ENCODE data around the gene KRTAP12-4. TPM values are rescaled to one million over a fixed set of nuclear protein-coding genes. Genes with fewer than 3 reads are reported as not detected.
"Not testable (repeated sequence)": the region's sequence is repeated elsewhere in the genome, so short reads cannot be mapped to it uniquely, and the experiment has no call there.

KRTAP12-4 gene
- polyA plus RNA-seq, 1 donor from 2014 or later, result not detected

- not testable (repeated sequence) for H2AFZ ChIP-seq (ENCODE audit: low read depth, low read length); H3K36me3 ChIP-seq (ENCODE audit: insufficient read depth, low read length); H4K20me1 ChIP-seq (ENCODE audit: insufficient read depth); H3K27me3 ChIP-seq (ENCODE audit: insufficient read depth, low read depth, low read length); H3K9me3 ChIP-seq (ENCODE audit: low read length); H3K27ac ChIP-seq (ENCODE audit: low read length); H3F3A ChIP-seq (ENCODE audit: insufficient read depth, low read length, poor library complexity, severe bottlenecking); H3K9ac ChIP-seq (ENCODE audit: low read length); H3K9me2 ChIP-seq (ENCODE audit: insufficient read depth, low read length); H3K79me2 ChIP-seq (replicated peaks; ENCODE audit: insufficient read depth, low read length); H3K4me3 ChIP-seq (ENCODE audit: low read length); H3K4me2 ChIP-seq (ENCODE audit: low read length)
These were observed 42.8 kb upstream of the KRTAP12-4 start, which contains the start of gene KRTAP10-12 for GRCh38 chr21:44697172-44697810. Gene KRTAP10-12, plus strand, starts transcription at chr21:44697172. Its CDS starts 30 bp downstream, at chr21:44697202.

- Histone ChIP-seq H3K36me3 (ENCODE audit: insufficient read depth, low read length) (no peaks in the 10 kb centered on the region), H4K20me1 (ENCODE audit: insufficient read depth) (no peaks in the 10 kb centered on the region), H3K9me2 (ENCODE audit: insufficient read depth, low read length) (no peaks in the 10 kb centered on the region), H3K4me3 (ENCODE audit: low read length) (no peak overlapping the region), H3K27me3 (ENCODE audit: insufficient read depth, low read depth, low read length) (no peaks in the 10 kb centered on the region), H3K9ac (ENCODE audit: low read length) (no peak overlapping the region), H3F3A (ENCODE audit: insufficient read depth, low read length, poor library complexity, severe bottlenecking) (no peaks in the 10 kb centered on the region), H3K4me2 (ENCODE audit: low read length) (no peak overlapping the region), H2AFZ (ENCODE audit: low read depth, low read length) (no peak overlapping the region), H3K27ac (ENCODE audit: low read length) (no peak overlapping the region), H3K79me2 (replicated peaks; ENCODE audit: insufficient read depth, low read length) (no peaks in the 10 kb centered on the region), H3K9me3 (ENCODE audit: low read length) (peaks cover 10% of the 10 kb centered on the region)
- TF ChIP-seq REST (IDR thresholded peaks at IDR 0.05; ENCODE audit: borderline replicate concordance) (no peak), POLR2AphosphoS5 (IDR thresholded peaks at IDR 0.05) (no peak), MXI1 (conservative IDR thresholded peaks at IDR 0.05; ENCODE audit: poor library complexity, severe bottlenecking) (no peak), CTCF (IDR thresholded peaks at IDR 0.05; ENCODE audit: poor library complexity, severe bottlenecking) (no peak), TAF1 (IDR thresholded peaks at IDR 0.05; ENCODE audit: low read depth) (no peak), SMC3 (conservative IDR thresholded peaks at IDR 0.05; ENCODE audit: poor library complexity) (no peak), EP300 (conservative IDR thresholded peaks at IDR 0.05; ENCODE audit: poor library complexity, severe bottlenecking) (no peak), RAD21 (conservative IDR thresholded peaks at IDR 0.05) (no peak), EZH2 (IDR thresholded peaks at IDR 0.05; ENCODE audit: borderline replicate concordance, insufficient read depth, low read length, poor library complexity, severe bottlenecking) (no peak)
These were observed 42.1 kb upstream of the KRTAP12-4 start for GRCh38 chr21:44696572-44696971.

Data from neural cell (in vitro differentiated cells).